ENCODE data around the gene MPL. TPM values are rescaled to one million over a fixed set of nuclear protein-coding genes. Genes with fewer than 3 reads are reported as not detected.

MPL gene
- total and polyA plus RNA-seq, 2 of the 13 experiments (the other 11 are each of a cell fraction or from before 2014, with no cell fraction given): not detected

- peaks cover 29% of the 10 kb centered on the region for H3K79me2 ChIP-seq (ENCODE audit: insufficient read depth, low read length)
Observed at GRCh38 chr1:43359696-43360095, 22.1 kb downstream of the MPL start.

More at GRCh38 chr1:43359696-43360095, 22.1 kb downstream of the MPL start:
- FAIRE-seq (no peak), ATAC-seq (no peak), DNase-seq (ENCODE audit: low spot score) (no peak)
- H3K27me3 ChIP-seq (ENCODE audit: control insufficient read depth in 1 of 2, insufficient read depth in 2 of 2, low read length in 2 of 2): no peaks in the 10 kb centered on the region; a peak in 1 of 5 replicates
- peaks cover 65% of the 10 kb centered on the region for H3K4me1 ChIP-seq (ENCODE audit: insufficient read depth, low read length)
- BruUV-seq (replicated peaks): no TSS peak
- H3K4me3 ChIP-seq (replicated peaks in 1 of 3; ENCODE audit: insufficient read depth in 1 of 3, low read depth in 2 of 3, low read length in 3 of 3): peak overlapping the region; percentile 92 to 97 (median 97)
- peaks cover 15 to 27% of the 10 kb centered on the region in 2 experiments for H3K36me3 ChIP-seq (replicated peaks in 1 of 2; ENCODE audit: control insufficient read depth in 1 of 2, insufficient read depth in 2 of 2, low read length in 2 of 2)
- H4K20me1 ChIP-seq (ENCODE audit: insufficient read depth, low read length): no peaks in the 10 kb centered on the region
- in situ Hi-C loops (cut with HindIII; ENCODE audit: extremely low pct_ligation_motif_present, low pct_unique_long_range_greater_than_20kb): no loop called here
- POLR2A ChIA-PET: no interaction called here
- CTCF ChIA-PET (ENCODE audit: low intra/inter-chr PET ratio, low total read pairs): no interaction called here
- H3K9ac ChIP-seq (ENCODE audit: insufficient read depth, low read depth, low read length): peak overlapping the region; percentile 77
- peak overlapping the region; percentile 76 for H3K27ac ChIP-seq (ENCODE audit: extremely low read length, insufficient read depth, low read length)
- peak overlapping the region; percentile 88 for H3K4me2 ChIP-seq (ENCODE audit: low read depth, low read length)
- no peaks in the 10 kb centered on the region for H3K9me3 ChIP-seq (ENCODE audit: low read length)
- TF ChIP-seq HMGA1 (CRISPR knock-in tag; conservative IDR thresholded peaks at IDR 0.05) (no peak), ZNF720 (CRISPR knock-in tag; IDR thresholded peaks at IDR 0.05) (no peak), BATF2 (CRISPR knock-in tag; IDR thresholded peaks at IDR 0.05) (no peak), ZNF34 (CRISPR knock-in tag; IDR thresholded peaks at IDR 0.05; ENCODE audit: borderline replicate concordance) (no peak), ZNF136 (CRISPR knock-in tag; IDR thresholded peaks at IDR 0.05; ENCODE audit: low read depth) (no peak), RCOR2 (CRISPR knock-in tag; IDR thresholded peaks at IDR 0.05) (no peak), EHMT2 (IDR thresholded peaks at IDR 0.05; ENCODE audit: borderline replicate concordance, low read depth, low read length) (no peak), HDAC1 (CRISPR knock-in tag; IDR thresholded peaks at IDR 0.05) (no peak), FOXK2 (IDR thresholded peaks at IDR 0.05) (no peak), CBX2 (IDR thresholded peaks at IDR 0.05; ENCODE audit: low read depth, low read length) (no peak), CBX2 (CRISPR knock-in tag; IDR thresholded peaks at IDR 0.05; ENCODE audit: low read depth) (no peak), ZNF713 (CRISPR knock-in tag; IDR thresholded peaks at IDR 0.05) (no peak), ZFP36L2 (CRISPR knock-in tag; IDR thresholded peaks at IDR 0.05) (no peak), MEF2D (CRISPR knock-in tag; IDR thresholded peaks at IDR 0.05) (no peak), ASH2L (IDR thresholded peaks at IDR 0.05; ENCODE audit: insufficient read length, low read depth, low read length) (no peak)
- TF ChIP-seq, protein P1, sequence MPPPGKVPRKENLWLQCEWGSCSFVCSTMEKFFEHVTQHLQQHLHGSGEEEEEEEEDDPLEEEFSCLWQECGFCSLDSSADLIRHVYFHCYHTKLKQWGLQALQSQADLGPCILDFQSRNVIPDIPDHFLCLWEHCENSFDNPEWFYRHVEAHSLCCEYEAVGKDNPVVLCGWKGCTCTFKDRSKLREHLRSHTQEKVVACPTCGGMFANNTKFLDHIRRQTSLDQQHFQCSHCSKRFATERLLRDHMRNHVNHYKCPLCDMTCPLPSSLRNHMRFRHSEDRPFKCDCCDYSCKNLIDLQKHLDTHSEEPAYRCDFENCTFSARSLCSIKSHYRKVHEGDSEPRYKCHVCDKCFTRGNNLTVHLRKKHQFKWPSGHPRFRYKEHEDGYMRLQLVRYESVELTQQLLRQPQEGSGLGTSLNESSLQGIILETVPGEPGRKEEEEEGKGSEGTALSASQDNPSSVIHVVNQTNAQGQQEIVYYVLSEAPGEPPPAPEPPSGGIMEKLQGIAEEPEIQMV (CRISPR knock-in tag; IDR thresholded peaks at IDR 0.05; ENCODE audit: low read depth): no peak
- TF ChIP-seq, protein P2, sequence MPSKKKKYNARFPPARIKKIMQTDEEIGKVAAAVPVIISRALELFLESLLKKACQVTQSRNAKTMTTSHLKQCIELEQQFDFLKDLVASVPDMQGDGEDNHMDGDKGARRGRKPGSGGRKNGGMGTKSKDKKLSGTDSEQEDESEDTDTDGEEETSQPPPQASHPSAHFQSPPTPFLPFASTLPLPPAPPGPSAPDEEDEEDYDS (CRISPR knock-in tag; IDR thresholded peaks at IDR 0.05): no peak
- TF ChIP-seq, protein P3, sequence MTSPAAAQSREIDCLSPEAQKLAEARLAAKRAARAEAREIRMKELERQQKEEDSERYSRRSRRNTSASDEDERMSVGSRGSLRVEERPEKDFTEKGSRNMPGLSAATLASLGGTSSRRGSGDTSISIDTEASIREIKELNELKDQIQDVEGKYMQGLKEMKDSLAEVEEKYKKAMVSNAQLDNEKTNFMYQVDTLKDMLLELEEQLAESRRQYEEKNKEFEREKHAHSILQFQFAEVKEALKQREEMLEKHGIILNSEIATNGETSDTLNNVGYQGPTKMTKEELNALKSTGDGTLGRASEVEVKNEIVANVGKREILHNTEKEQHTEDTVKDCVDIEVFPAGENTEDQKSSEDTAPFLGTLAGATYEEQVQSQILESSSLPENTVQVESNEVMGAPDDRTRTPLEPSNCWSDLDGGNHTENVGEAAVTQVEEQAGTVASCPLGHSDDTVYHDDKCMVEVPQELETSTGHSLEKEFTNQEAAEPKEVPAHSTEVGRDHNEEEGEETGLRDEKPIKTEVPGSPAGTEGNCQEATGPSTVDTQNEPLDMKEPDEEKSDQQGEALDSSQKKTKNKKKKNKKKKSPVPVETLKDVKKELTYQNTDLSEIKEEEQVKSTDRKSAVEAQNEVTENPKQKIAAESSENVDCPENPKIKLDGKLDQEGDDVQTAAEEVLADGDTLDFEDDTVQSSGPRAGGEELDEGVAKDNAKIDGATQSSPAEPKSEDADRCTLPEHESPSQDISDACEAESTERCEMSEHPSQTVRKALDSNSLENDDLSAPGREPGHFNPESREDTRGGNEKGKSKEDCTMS (CRISPR knock-in tag; conservative IDR thresholded peaks at IDR 0.05): no peak
- TF ChIP-seq, protein P4, sequence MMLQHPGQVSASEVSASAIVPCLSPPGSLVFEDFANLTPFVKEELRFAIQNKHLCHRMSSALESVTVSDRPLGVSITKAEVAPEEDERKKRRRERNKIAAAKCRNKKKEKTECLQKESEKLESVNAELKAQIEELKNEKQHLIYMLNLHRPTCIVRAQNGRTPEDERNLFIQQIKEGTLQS (CRISPR knock-in tag; IDR thresholded peaks at IDR 0.05): no peak
- H2AFZ ChIP-seq (ENCODE audit: low read length): no peak overlapping the region
- intact Hi-C loops (cut with micrococcal nuclease; ENCODE audit: unreplicated experiment): no loop called here
- WGBS (ENCODE audit: low lambda C conversion rate): 39% methylated on average over 11 of the region's 11 CpGs

Measured in HepG2 (cell line).